Measurements from ENCODE around the gene BOK.

Gene BOK

GRCh38 chr2:241535871-241536655 is 22.5 kb upstream of the BOK start:
- DNase-seq, result no peak

GRCh38 chr2:241538838-241539615 is 19.5 kb upstream of the BOK start:
- no peak for DNase-seq

GRCh38 chr2:241539616-241540374 is 18.8 kb upstream of the BOK start:
- DNase-seq, result no peak

GRCh38 chr2:241540401-241540770 is 18.2 kb upstream of the BOK start:
- DNase-seq, result no peak

GRCh38 chr2:241540771-241541561 is 17.6 kb upstream of the BOK start:
- DNase-seq, result peak; percentile 57

GRCh38 chr2:241541564-241542277 is 16.8 kb upstream of the BOK start:
- DNase-seq, result no peak

GRCh38 chr2:241542278-241542605 is 16.3 kb upstream of the BOK start:
- no peak for DNase-seq

GRCh38 chr2:241545106-241545505 is 13.4 kb upstream of the BOK start:
- no peak for DNase-seq

GRCh38 chr2:241545523-241546473 is 12.7 kb upstream of the BOK start:
- DNase-seq, result no peak

GRCh38 chr2:241546771-241547498 is 11.6 kb upstream of the BOK start:
- DNase-seq, result no peak

GRCh38 chr2:241547781-241548450 is 10.6 kb upstream of the BOK start:
- no peak for DNase-seq

GRCh38 chr2:241548451-241548835 is 10.1 kb upstream of the BOK start:
- DNase-seq, result no peak

- no peak for DNase-seq
Measured at GRCh38 chr2:241550616-241551580, 7.6 kb upstream of the BOK start.

- DNase-seq, result no peak
Measured at GRCh38 chr2:241551599-241551997, 6.9 kb upstream of the BOK start.

- DNase-seq, result no peak
Measured at GRCh38 chr2:241551998-241552737, 6.4 kb upstream of the BOK start.

GRCh38 chr2:241553512-241553830 is 5.1 kb upstream of the BOK start:
- no peak for DNase-seq

GRCh38 chr2:241553981-241554380 is 4.6 kb upstream of the BOK start:
- no peak for DNase-seq
